Measurements from ENCODE around the gene NIPBL. TPM values are rescaled to one million over a fixed set of nuclear protein-coding genes. Genes with fewer than 3 reads are reported as not detected.
"Not testable (repeated sequence)": the region's sequence is repeated elsewhere in the genome, so short reads cannot be mapped to it uniquely, and the experiment has no call there.

NIPBL gene
- total RNA-seq, 2 donors from 2014 or later: 43.2 to 53.6 TPM

DNA sequence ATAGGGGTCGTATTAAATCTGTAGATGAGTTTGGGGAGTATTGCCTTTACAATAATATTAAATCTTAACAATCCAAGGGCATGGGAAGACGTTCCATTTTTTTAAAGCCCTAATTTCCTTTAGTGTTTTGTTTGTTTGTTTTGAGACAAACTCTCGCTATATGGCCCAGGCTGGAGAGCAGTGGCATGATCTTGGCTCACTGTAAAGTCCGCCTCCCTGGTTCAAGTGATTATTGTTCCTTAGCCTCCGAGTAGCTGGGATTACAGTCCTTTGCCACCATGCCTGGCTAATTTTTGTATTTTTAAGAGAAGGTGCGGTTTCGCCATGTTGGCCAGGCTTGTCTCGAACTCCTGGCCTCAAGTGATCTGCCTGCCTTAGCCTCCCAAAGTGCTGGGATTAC, 19.9 kb downstream of the NIPBL start:
- WGBS: 92% methylated on average over 8 of the region's 8 CpGs
- no peak for DNase-seq (ENCODE audit: low spot score)
- H3K4me3 ChIP-seq: no peak overlapping the region
- TF ChIP-seq POLR2AphosphoS5 (IDR thresholded peaks at IDR 0.05) (no peak), POLR2A (IDR thresholded peaks at IDR 0.05) (no peak)
- TF ChIP-seq, protein P1, sequence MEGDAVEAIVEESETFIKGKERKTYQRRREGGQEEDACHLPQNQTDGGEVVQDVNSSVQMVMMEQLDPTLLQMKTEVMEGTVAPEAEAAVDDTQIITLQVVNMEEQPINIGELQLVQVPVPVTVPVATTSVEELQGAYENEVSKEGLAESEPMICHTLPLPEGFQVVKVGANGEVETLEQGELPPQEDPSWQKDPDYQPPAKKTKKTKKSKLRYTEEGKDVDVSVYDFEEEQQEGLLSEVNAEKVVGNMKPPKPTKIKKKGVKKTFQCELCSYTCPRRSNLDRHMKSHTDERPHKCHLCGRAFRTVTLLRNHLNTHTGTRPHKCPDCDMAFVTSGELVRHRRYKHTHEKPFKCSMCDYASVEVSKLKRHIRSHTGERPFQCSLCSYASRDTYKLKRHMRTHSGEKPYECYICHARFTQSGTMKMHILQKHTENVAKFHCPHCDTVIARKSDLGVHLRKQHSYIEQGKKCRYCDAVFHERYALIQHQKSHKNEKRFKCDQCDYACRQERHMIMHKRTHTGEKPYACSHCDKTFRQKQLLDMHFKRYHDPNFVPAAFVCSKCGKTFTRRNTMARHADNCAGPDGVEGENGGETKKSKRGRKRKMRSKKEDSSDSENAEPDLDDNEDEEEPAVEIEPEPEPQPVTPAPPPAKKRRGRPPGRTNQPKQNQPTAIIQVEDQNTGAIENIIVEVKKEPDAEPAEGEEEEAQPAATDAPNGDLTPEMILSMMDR (IDR thresholded peaks at IDR 0.05): no peak
- H3K27ac ChIP-seq: no peak overlapping the region
- H3K36me3 ChIP-seq: no peaks in the 10 kb centered on the region
- H3K27me3 ChIP-seq (replicated peaks; ENCODE audit: insufficient read depth): no peaks in the 10 kb centered on the region
- H3K4me1 ChIP-seq (replicated peaks): no peaks in the 10 kb centered on the region
- no peaks in the 10 kb centered on the region for H3K9me3 ChIP-seq
- intact Hi-C loops (cut with DNase I): no loop called here

DNA sequence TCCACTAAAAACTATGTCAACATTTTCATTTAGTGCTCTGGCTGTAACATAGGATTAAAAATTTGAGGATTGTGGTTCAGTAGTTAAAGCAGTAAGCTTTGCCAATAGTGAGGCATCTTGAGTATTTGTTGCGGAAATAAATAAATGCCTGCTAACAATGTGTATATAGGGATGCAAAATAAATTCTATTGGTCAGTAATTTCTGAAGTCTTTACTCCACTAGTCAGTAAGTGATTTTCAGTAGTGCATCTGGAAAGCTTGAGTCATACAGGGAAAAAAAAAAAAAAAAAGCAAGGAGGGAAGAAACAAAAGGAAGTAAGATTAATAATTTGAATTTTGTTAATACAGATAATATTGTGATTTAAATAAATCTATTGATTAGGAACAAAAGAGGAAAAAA, 21.0 kb downstream of the NIPBL start:
- WGBS: 86% methylated on average over 1 of the region's 1 CpG
- TF ChIP-seq, protein P1 (IDR thresholded peaks at IDR 0.05): no peak
- TF ChIP-seq POLR2A (IDR thresholded peaks at IDR 0.05) (no peak), POLR2AphosphoS5 (IDR thresholded peaks at IDR 0.05) (no peak)
- no peak overlapping the region for H3K4me3 ChIP-seq
- H3K36me3 ChIP-seq: no peaks in the 10 kb centered on the region
- intact Hi-C loops (cut with DNase I): no loop called here
- no peak overlapping the region for H3K27ac ChIP-seq
- H3K27me3 ChIP-seq (replicated peaks; ENCODE audit: insufficient read depth): no peaks in the 10 kb centered on the region
- no peaks in the 10 kb centered on the region for H3K9me3 ChIP-seq
- no peaks in the 10 kb centered on the region for H3K4me1 ChIP-seq (replicated peaks)
- DNase-seq (ENCODE audit: low spot score): no peak

DNA sequence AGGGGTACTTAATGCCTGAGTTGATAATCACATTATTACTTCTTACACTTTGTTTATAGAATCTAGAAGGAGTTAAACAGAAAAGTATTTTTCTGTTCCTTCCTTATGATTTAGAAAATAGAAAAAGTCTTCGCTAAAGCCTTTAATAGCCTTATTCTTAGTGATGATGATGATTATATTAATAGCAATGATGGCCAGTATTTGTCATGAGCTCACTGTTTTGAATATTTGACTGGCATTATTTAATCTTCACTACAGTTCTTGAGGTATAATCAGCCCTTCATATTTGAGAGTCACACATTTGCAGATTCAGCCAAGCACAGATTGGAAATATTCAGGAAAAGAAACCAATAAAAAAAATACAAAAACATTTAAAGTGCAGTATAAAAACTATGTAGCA, 23.3 kb downstream of the NIPBL start:
- H3K27ac ChIP-seq: no peak overlapping the region
- TF ChIP-seq, protein P1 (IDR thresholded peaks at IDR 0.05): no peak
- no peak for TF ChIP-seq POLR2AphosphoS5 (IDR thresholded peaks at IDR 0.05)
- TF ChIP-seq POLR2A (IDR thresholded peaks at IDR 0.05): no peak
- no peak overlapping the region for H3K4me3 ChIP-seq
- intact Hi-C loops (cut with DNase I): no loop called here
- WGBS: 73% methylated on average over 1 of the region's 1 CpG
- no peaks in the 10 kb centered on the region for H3K36me3 ChIP-seq
- DNase-seq (ENCODE audit: low spot score): no peak
- H3K27me3 ChIP-seq (replicated peaks; ENCODE audit: insufficient read depth): no peaks in the 10 kb centered on the region
- no peaks in the 10 kb centered on the region for H3K4me1 ChIP-seq (replicated peaks)
- no peaks in the 10 kb centered on the region for H3K9me3 ChIP-seq

DNA sequence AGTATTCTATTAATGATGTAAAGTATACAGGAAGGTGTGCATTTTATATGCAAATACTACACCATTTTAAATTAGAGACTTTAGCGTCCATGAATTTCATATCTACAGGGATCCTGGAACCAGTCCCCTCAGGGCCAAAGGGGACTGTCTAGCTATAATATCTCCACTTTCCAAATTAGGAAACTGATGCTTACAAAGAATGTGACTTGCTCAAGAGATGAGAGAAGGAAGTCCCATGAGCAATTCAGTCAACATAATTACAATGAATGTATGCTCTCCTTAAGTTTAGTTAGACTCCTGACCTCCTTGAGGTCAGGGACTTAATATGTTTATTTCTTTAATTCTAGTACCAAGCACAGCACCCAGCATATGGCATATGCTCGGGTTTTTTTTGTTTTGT, 23.7 kb downstream of the NIPBL start:
- Histone ChIP-seq H3K4me1 (replicated peaks) (no peaks in the 10 kb centered on the region), H3K36me3 (no peaks in the 10 kb centered on the region), H3K27ac (no peak overlapping the region), H3K27me3 (replicated peaks; ENCODE audit: insufficient read depth) (no peaks in the 10 kb centered on the region), H3K4me3 (no peak overlapping the region), H3K9me3 (no peaks in the 10 kb centered on the region)
- DNase-seq (ENCODE audit: low spot score): no peak
- 78% methylated on average over 2 of the region's 2 CpGs for WGBS
- TF ChIP-seq, protein P1 (IDR thresholded peaks at IDR 0.05): no peak
- intact Hi-C loops (cut with DNase I): no loop called here

DNA sequence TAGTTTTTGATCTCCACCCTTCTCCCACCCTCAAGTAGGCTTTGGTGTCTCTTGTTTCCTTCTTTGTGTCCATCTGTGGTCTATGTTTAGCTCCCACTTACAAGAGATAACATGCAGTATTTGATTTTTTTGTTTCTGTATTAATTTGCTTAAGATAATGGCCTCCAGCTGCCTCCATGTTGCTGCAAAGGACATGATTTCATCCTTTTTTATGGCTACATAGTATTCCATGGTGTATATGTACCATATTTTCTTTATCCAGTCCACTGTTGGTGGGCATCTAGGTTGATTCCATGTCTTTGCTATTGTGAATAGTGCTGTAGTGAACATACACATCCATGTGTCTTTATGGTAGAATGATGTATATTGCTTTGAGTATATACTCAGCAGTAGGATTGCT, 24.5 kb downstream of the NIPBL start:
- DNase-seq (ENCODE audit: low spot score); H3K4me1 ChIP-seq (replicated peaks); intact Hi-C loops (cut with DNase I); H3K36me3 ChIP-seq; H3K4me3 ChIP-seq; H3K9me3 ChIP-seq; H3K27me3 ChIP-seq (replicated peaks; ENCODE audit: insufficient read depth); H3K27ac ChIP-seq: not testable (repeated sequence)

DNA sequence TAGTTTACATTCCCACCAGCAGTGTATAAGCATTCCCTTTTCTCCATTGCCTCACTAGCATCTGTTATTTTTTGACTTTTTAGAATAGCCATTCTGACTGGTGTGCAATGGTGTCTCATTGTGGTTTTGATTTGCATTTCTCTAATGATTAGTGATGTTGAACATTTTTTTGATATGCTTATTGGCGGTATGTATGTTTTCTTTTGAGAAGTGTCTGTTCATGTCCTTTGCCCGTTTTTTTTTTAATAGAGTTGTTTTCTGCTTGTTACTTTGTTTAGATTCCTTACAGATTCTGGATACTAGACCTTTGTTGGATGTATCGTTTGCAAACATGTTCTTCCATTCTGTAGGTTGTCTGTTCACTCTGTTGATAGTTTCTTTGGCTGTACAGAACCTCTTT, 25.3 kb downstream of the NIPBL start:
- Histone ChIP-seq H3K27me3 (replicated peaks; ENCODE audit: insufficient read depth) (no peaks in the 10 kb centered on the region), H3K9me3 (no peaks in the 10 kb centered on the region), H3K4me1 (replicated peaks) (no peaks in the 10 kb centered on the region), H3K4me3 (no peak overlapping the region), H3K27ac (no peak overlapping the region), H3K36me3 (no peaks in the 10 kb centered on the region)
- DNase-seq (ENCODE audit: low spot score): no peak
- intact Hi-C loops (cut with DNase I): no loop called here
- TF ChIP-seq POLR2A (IDR thresholded peaks at IDR 0.05): no peak
- TF ChIP-seq, protein P1 (IDR thresholded peaks at IDR 0.05): no peak
- no peak for TF ChIP-seq POLR2AphosphoS5 (IDR thresholded peaks at IDR 0.05)
- WGBS: 91% methylated on average over 3 of the region's 3 CpGs
